Thyroid gland (tissue), 4 donors: ENCODE data around the gene HEATR5A.
"Not testable (repeated sequence)": the region's sequence is repeated elsewhere in the genome, so short reads cannot be mapped to it uniquely, and the experiment has no call there.

ENCODE experiments used
- POLR2A ChIP-seq, 2 donors: fragments of 450-650 bp; IDR thresholded peaks; one replicate each; pipeline ENCODE4 v1.6.1; 2017; ENCODE audit warnings: antibody characterized with exemption in 2 of 2, mild to moderate bottlenecking in 2 of 2, moderate library complexity in 1 of 2
- TF ChIP-seq, protein P1 (sequence below), 6 experiments: fragments of 200-600 bp in 3 of 6; fragments of 450-650 bp in 3 of 6; sonication (generic) in 3 of 6; IDR thresholded peaks; one replicate each; pipeline ENCODE4 v1.5.1; 2016 to 2019; ENCODE audit warnings: antibody characterized with exemption in 6 of 6, mild to moderate bottlenecking in 2 of 6, inconsistent platforms in 1 of 6, moderate library complexity in 1 of 6

GRCh38 chr14:31276417-31276816, 143.9 kb downstream of the HEATR5A start:
- TF ChIP-seq, protein P1, sequence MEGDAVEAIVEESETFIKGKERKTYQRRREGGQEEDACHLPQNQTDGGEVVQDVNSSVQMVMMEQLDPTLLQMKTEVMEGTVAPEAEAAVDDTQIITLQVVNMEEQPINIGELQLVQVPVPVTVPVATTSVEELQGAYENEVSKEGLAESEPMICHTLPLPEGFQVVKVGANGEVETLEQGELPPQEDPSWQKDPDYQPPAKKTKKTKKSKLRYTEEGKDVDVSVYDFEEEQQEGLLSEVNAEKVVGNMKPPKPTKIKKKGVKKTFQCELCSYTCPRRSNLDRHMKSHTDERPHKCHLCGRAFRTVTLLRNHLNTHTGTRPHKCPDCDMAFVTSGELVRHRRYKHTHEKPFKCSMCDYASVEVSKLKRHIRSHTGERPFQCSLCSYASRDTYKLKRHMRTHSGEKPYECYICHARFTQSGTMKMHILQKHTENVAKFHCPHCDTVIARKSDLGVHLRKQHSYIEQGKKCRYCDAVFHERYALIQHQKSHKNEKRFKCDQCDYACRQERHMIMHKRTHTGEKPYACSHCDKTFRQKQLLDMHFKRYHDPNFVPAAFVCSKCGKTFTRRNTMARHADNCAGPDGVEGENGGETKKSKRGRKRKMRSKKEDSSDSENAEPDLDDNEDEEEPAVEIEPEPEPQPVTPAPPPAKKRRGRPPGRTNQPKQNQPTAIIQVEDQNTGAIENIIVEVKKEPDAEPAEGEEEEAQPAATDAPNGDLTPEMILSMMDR (IDR thresholded peaks at IDR 0.05): not testable (repeated sequence)
- not testable (repeated sequence) for TF ChIP-seq POLR2A (IDR thresholded peaks at IDR 0.05)
